Endothelial cell of umbilical vein (primary cell): ENCODE results near the gene S100A10.

Experiments used
- CTCF ChIP-seq, 2 donors: IDR thresholded peaks; 1 replicate in 1 of 2; 2 replicates in 1 of 2; pipeline ENCODE4 v1.5.1; 2011; ENCODE audit warnings: low read length in 2 of 2, mild to moderate bottlenecking in 2 of 2, moderate library complexity in 2 of 2, control low read depth in 1 of 2, inconsistent platforms in 1 of 2, low read depth in 1 of 2; ENCODE audit not compliant: insufficient read depth in 1 of 2; ENCODE audit errors: extremely low read depth in 1 of 2
- EZH2 ChIP-seq: IDR thresholded peaks from 2 replicates; pipeline ENCODE4 v1.6.1; 2012; ENCODE audit warnings: borderline replicate concordance, low read depth, mild to moderate bottlenecking, moderate library complexity, low read length, inconsistent platforms; ENCODE audit not compliant: severe bottlenecking
- POLR2A ChIP-seq: IDR thresholded peaks from 2 replicates; pipeline ENCODE4 v1.6.1; 2012; ENCODE audit warnings: low read depth, mild to moderate bottlenecking, control low read depth, low read length

GRCh38 chr1:151936653-151937052, 57.0 kb downstream of the S100A10 start:
- TF ChIP-seq POLR2A (no peak), CTCF (IDR thresholded peaks at IDR 0.05; ENCODE audit: extremely low read depth in 1 of 2, insufficient read depth in 1 of 2, low read depth in 1 of 2, low read length in 2 of 2) (no peak), EZH2 (no peak)
